ENCODE results near the gene DKK3.

GRCh38 chr11:11985954-11986949 is 22.2 kb downstream of the DKK3 start:
- TF ChIP-seq CTCF (IDR thresholded peaks at IDR 0.05) (no peak), EZH2phosphoT487 (IDR thresholded peaks at IDR 0.05) (no peak), EZH2 (IDR thresholded peaks at IDR 0.05) (no peak)

Data from neural progenitor cell (in vitro differentiated cells).